ENCODE results near the gene ZNF462. TPM values are rescaled to one million over a fixed set of nuclear protein-coding genes. Genes with fewer than 3 reads are reported as not detected.
A peak's percentile ranks its signal among the peaks of the same experiment; 100 is the strongest.

Gene ZNF462
- total RNA-seq, 1 donor from 2014 or later: 25.8 TPM

GRCh38 chr9:106828965-106829364 is 34.0 kb upstream of the ZNF462 start:
- DNase-seq (ENCODE audit: low spot score): no peak
- no peaks in the 10 kb centered on the region for H3K27me3 Mint-ChIP-seq (ENCODE audit: low read depth)
- H3K4me3 Mint-ChIP-seq (ENCODE audit: unreplicated experiment): no peak overlapping the region
- H3K36me3 Mint-ChIP-seq (ENCODE audit: low read depth): peaks cover 3% of the 10 kb centered on the region
- H3K4me1 Mint-ChIP-seq (ENCODE audit: low read depth): peaks cover 28% of the 10 kb centered on the region
- TF ChIP-seq CTCF (IDR thresholded peaks at IDR 0.05): no peak
- no peak overlapping the region for H3K27ac Mint-ChIP-seq (ENCODE audit: unreplicated experiment)
- H3K9me3 Mint-ChIP-seq (ENCODE audit: low read depth): peaks cover 11% of the 10 kb centered on the region

- peaks cover 28% of the 10 kb centered on the region for H3K4me1 Mint-ChIP-seq (ENCODE audit: low read depth)
- no peak for TF ChIP-seq CTCF (IDR thresholded peaks at IDR 0.05)
- DNase-seq (ENCODE audit: low spot score): no peak
- H3K27ac Mint-ChIP-seq (ENCODE audit: unreplicated experiment): peak overlapping the region; percentile 38
- H3K9me3 Mint-ChIP-seq (ENCODE audit: low read depth): peaks cover 11% of the 10 kb centered on the region
- H3K27me3 Mint-ChIP-seq (ENCODE audit: low read depth): no peaks in the 10 kb centered on the region
- no peak overlapping the region for H3K4me3 Mint-ChIP-seq (ENCODE audit: unreplicated experiment)
- H3K36me3 Mint-ChIP-seq (ENCODE audit: low read depth): peaks cover 2% of the 10 kb centered on the region
Measured at GRCh38 chr9:106829666-106830408, 33.1 kb upstream of the ZNF462 start.

GRCh38 chr9:106830527-106831150 is 32.3 kb upstream of the ZNF462 start:
- DNase-seq (ENCODE audit: low spot score): no peak
- Mint-ChIP-seq H3K4me3 (ENCODE audit: unreplicated experiment) (no peak overlapping the region), H3K27me3 (ENCODE audit: low read depth) (no peaks in the 10 kb centered on the region), H3K4me1 (ENCODE audit: low read depth) (peaks cover 28% of the 10 kb centered on the region), H3K27ac (ENCODE audit: unreplicated experiment) (peak overlapping the region; percentile 14), H3K9me3 (ENCODE audit: low read depth) (peaks cover 11% of the 10 kb centered on the region), H3K36me3 (ENCODE audit: low read depth) (peaks cover 2% of the 10 kb centered on the region)
- no peak for TF ChIP-seq CTCF (IDR thresholded peaks at IDR 0.05)

- no peak for DNase-seq (ENCODE audit: low spot score)
- no peak overlapping the region for H3K4me3 Mint-ChIP-seq (ENCODE audit: unreplicated experiment)
- H3K27ac Mint-ChIP-seq (ENCODE audit: unreplicated experiment): no peak overlapping the region
- peaks cover 2% of the 10 kb centered on the region for H3K36me3 Mint-ChIP-seq (ENCODE audit: low read depth)
- H3K9me3 Mint-ChIP-seq (ENCODE audit: low read depth): peaks cover 11% of the 10 kb centered on the region
- no peaks in the 10 kb centered on the region for H3K27me3 Mint-ChIP-seq (ENCODE audit: low read depth)
- no peak for TF ChIP-seq CTCF (IDR thresholded peaks at IDR 0.05)
- peaks cover 12% of the 10 kb centered on the region for H3K4me1 Mint-ChIP-seq (ENCODE audit: low read depth)
Measured at GRCh38 chr9:106834888-106835287, 28.1 kb upstream of the ZNF462 start.

GRCh38 chr9:106835840-106836239 is 27.1 kb upstream of the ZNF462 start:
- Mint-ChIP-seq H3K36me3 (ENCODE audit: low read depth) (peaks cover 2% of the 10 kb centered on the region), H3K4me3 (ENCODE audit: unreplicated experiment) (no peak overlapping the region), H3K9me3 (ENCODE audit: low read depth) (peaks cover 11% of the 10 kb centered on the region), H3K27me3 (ENCODE audit: low read depth) (no peaks in the 10 kb centered on the region), H3K27ac (ENCODE audit: unreplicated experiment) (no peak overlapping the region), H3K4me1 (ENCODE audit: low read depth) (peaks cover 3% of the 10 kb centered on the region)
- DNase-seq (ENCODE audit: low spot score): no peak
- TF ChIP-seq CTCF (IDR thresholded peaks at IDR 0.05): no peak

Measured in chondrocyte (in vitro differentiated cells).